HCT116 (cell line): Measurements from ENCODE around the gene WSCD1. TPM values are rescaled to one million over a fixed set of nuclear protein-coding genes. Genes with fewer than 3 reads are reported as not detected.

Source experiments
- ATAC-seq: fragments of 200-7000 bp; cut with Tn5 transposase; 2 replicates; pipeline ENCODE4 v1.9.1; 2020; ENCODE audit warnings: mild to moderate bottlenecking, moderate library complexity
- BruUV-seq: library from RNA; stranded (reverse); fragments of 400-500 nt; replicated peaks from 2 replicates; lab custom pipeline; 2021; lab: Mats Ljungman, UMichigan
- CTCF ChIA-PET: fragments of 300-600 bp; sonication (Branson Sonifier 250); formaldehyde crosslinking; loops from one replicate; lab custom pipeline; 2021; ENCODE audit warnings: antibody characterized with exemption; lab: Charles Lee
- POLR2A ChIA-PET: fragments of 300-600, 350-600 bp; sonication (Branson Sonifier 250); formaldehyde crosslinking; loops from one replicate; lab custom pipeline; 2021; ENCODE audit warnings: antibody characterized with exemption; lab: Charles Lee
- RAD21 ChIA-PET, 2 experiments: fragments of 300-600 bp; sonication (Branson Sonifier 250); formaldehyde crosslinking; loops; one replicate each; lab custom pipeline; 2023; ENCODE audit warnings: low total read pairs in 2 of 2; ENCODE audit not compliant: uncharacterized antibody in 2 of 2, unreplicated experiment in 2 of 2, low non-redundant PET in 1 of 2; lab: Charles Lee
- DNase-seq: peaks from one replicate; pipeline ENCODE4 v3.0.0-alpha.2; 2010; ENCODE audit warnings: low read depth, low spot score
- H2AFZ ChIP-seq: fragments of 200-600 bp; shearing (Covaris generic), sonication (generic); 2 replicates; pipeline ENCODE4 v1.6.1; 2017; ENCODE audit warnings: low read depth, mixed run types, mixed read lengths, antibody characterized with exemption, low read length; ENCODE audit not compliant: poor library complexity, severe bottlenecking
- H3K27ac ChIP-seq: 2 replicates; pipeline ENCODE4 v1.5.1; 2012; ENCODE audit warnings: low read depth, low read length
- H3K27me3 ChIP-seq: fragments of 200-600 bp; sonication (generic); 2 replicates; pipeline ENCODE4 v1.6.1; 2016; ENCODE audit warnings: mixed run types, low read length, mixed read lengths; ENCODE audit not compliant: insufficient read depth
- H3K36me3 ChIP-seq, 2 experiments: fragments of 200-500 bp in 1 of 2; fragments of 200-600 bp in 1 of 2; sonication (Bioruptor generic) in 1 of 2; sonication (generic) in 1 of 2; 2 replicates each; pipeline versions ENCODE4 v1.5.1 to v1.6.1; 2014 to 2016; ENCODE audit warnings: low read length in 2 of 2, inconsistent platforms in 1 of 2, mixed read lengths in 1 of 2, mixed run types in 1 of 2; ENCODE audit not compliant: insufficient read depth in 2 of 2, control insufficient read depth in 1 of 2
- H3K4me1 ChIP-seq, 2 experiments: fragments of 200-600 bp in 1 of 2; sonication (generic) in 1 of 2; 2 replicates each; pipeline versions ENCODE4 v1.5.1 to v1.6.1; 2012 to 2017; ENCODE audit warnings: low read length in 2 of 2, inconsistent platforms in 1 of 2, mild to moderate bottlenecking in 1 of 2, mixed read lengths in 1 of 2, mixed run types in 1 of 2, moderate library complexity in 1 of 2; ENCODE audit not compliant: insufficient read depth in 2 of 2, control insufficient read depth in 1 of 2
- H3K4me2 ChIP-seq: fragments of 200-600 bp; sonication (generic); 2 replicates; pipeline ENCODE4 v1.6.1; 2017; ENCODE audit warnings: mixed run types, low read length, mixed read lengths
- H3K4me3 ChIP-seq, 2 experiments: fragments of 200-600 bp in 1 of 2; sonication (generic) in 1 of 2; replicated peaks in 1 of 2; 2 replicates each; pipeline ENCODE4 v1.5.1; 2011 to 2016; ENCODE audit warnings: low read length in 2 of 2, control low read depth in 1 of 2, low read depth in 1 of 2, mild to moderate bottlenecking in 1 of 2, mixed read lengths in 1 of 2, mixed run types in 1 of 2
- H3K79me2 ChIP-seq: fragments of 200-600 bp; sonication (generic); 2 replicates; pipeline ENCODE4 v1.6.1; 2017; ENCODE audit warnings: mild to moderate bottlenecking, mixed run types, low read length, moderate library complexity, mixed read lengths; ENCODE audit not compliant: insufficient read depth
- H3K9ac ChIP-seq: fragments of 200-600 bp; sonication (generic); 2 replicates; pipeline ENCODE4 v1.6.1; 2016; ENCODE audit warnings: low read length, mixed read lengths
- H3K9me2 ChIP-seq: fragments of 200-600 bp; sonication (generic), shearing (Covaris generic); 2 replicates; pipeline ENCODE4 v1.6.1; 2017; ENCODE audit warnings: mixed run types, mild to moderate bottlenecking, moderate library complexity; ENCODE audit not compliant: insufficient read depth
- H3K9me3 ChIP-seq, 2 experiments: fragments of 200-500 bp in 1 of 2; fragments of 200-600 bp in 1 of 2; sonication (Bioruptor generic) in 1 of 2; sonication (generic) in 1 of 2; 2 replicates each; pipeline ENCODE4 v1.6.1; 2014 to 2017; ENCODE audit warnings: low read length in 2 of 2, mixed read lengths in 2 of 2, inconsistent platforms in 1 of 2, low read depth in 1 of 2, mild to moderate bottlenecking in 1 of 2, mixed run types in 1 of 2, moderate library complexity in 1 of 2; ENCODE audit not compliant: control insufficient read depth in 1 of 2, insufficient read depth in 1 of 2
- H4K20me1 ChIP-seq: fragments of 200-600 bp; sonication (generic), shearing (Covaris generic); 2 replicates; pipeline ENCODE4 v1.6.1; 2017; ENCODE audit warnings: mixed run types, mild to moderate bottlenecking, moderate library complexity; ENCODE audit not compliant: insufficient read depth
- EZH2 ChIP-seq: fragments of 200-600 bp; sonication (generic); IDR thresholded peaks from 2 replicates; pipeline ENCODE4 v1.6.1; 2017; ENCODE audit warnings: antibody characterized with exemption, mixed run types
- EZH2phosphoT487 ChIP-seq: fragments of 200-600 bp; IDR thresholded peaks from 2 replicates; pipeline ENCODE4 v1.6.1; 2018; ENCODE audit warnings: antibody characterized with exemption, borderline replicate concordance
- FOSL1 ChIP-seq: IDR thresholded peaks from 2 replicates; pipeline ENCODE4 v1.6.1; 2012; ENCODE audit warnings: low read depth
- MAX ChIP-seq: IDR thresholded peaks from 2 replicates; pipeline ENCODE4 v1.6.1; 2012
- POLR2A ChIP-seq: IDR thresholded peaks from 2 replicates; pipeline ENCODE4 v1.7.0; 2011; ENCODE audit warnings: borderline replicate concordance; ENCODE audit not compliant: insufficient read depth, insufficient read length; ENCODE audit errors: extremely low read depth
- POLR2AphosphoS5 ChIP-seq: IDR thresholded peaks from 2 replicates; pipeline ENCODE4 v1.6.1; 2011; ENCODE audit warnings: mild to moderate bottlenecking, low read depth, low read length, moderate library complexity
- RAD21 ChIP-seq: IDR thresholded peaks from 2 replicates; pipeline ENCODE4 v1.6.1; 2012; ENCODE audit warnings: low read depth, mild to moderate bottlenecking
- SIN3A ChIP-seq: IDR thresholded peaks from 2 replicates; pipeline ENCODE4 v1.6.1; 2012; ENCODE audit warnings: low read depth
- SP1 ChIP-seq: IDR thresholded peaks from 2 replicates; pipeline ENCODE4 v1.6.1; 2012; ENCODE audit warnings: low read depth
- TCF7L2 ChIP-seq: IDR thresholded peaks from 2 replicates; pipeline ENCODE4 v1.7.0; 2011; ENCODE audit warnings: borderline replicate concordance, inconsistent platforms; ENCODE audit not compliant: insufficient read depth, insufficient read length; ENCODE audit errors: extremely low read depth
- YY1 ChIP-seq: IDR thresholded peaks from 2 replicates; pipeline ENCODE4 v1.6.1; 2011; ENCODE audit warnings: low read length, low read depth, moderate library complexity, mild to moderate bottlenecking; ENCODE audit not compliant: insufficient replicate concordance; ENCODE audit errors: extremely low read depth
- ZBTB33 ChIP-seq: IDR thresholded peaks from 2 replicates; pipeline ENCODE4 v1.6.1; 2011; ENCODE audit warnings: mild to moderate bottlenecking, low read length, moderate library complexity; ENCODE audit not compliant: insufficient replicate concordance; ENCODE audit errors: extremely low read depth
- ZFX ChIP-seq: fragments of 450-650 bp; IDR thresholded peaks from 2 replicates; pipeline ENCODE4 v1.6.1; 2017
- ZNF274 ChIP-seq: fragments of 200-500 bp; sonication (Bioruptor generic); IDR thresholded peaks from 2 replicates; pipeline ENCODE4 v1.6.1; 2014; ENCODE audit warnings: mild to moderate bottlenecking, low read depth, low read length, inconsistent platforms
- intact Hi-C: fragments of 100-400 bp; cut with micrococcal nuclease; formaldehyde crosslinking; loops from 2 replicates; pipeline ENCODE4 v1.10.0; 2022
- total RNA-seq: library from RNA; stranded (reverse); gene quantifications from one replicate; pipeline ENCODE4 v1.2.1, GENCODE V29; 2021; ENCODE audit not compliant: unreplicated experiment

The WSCD1 gene
- total RNA-seq, 1 experiment from 2014 or later = 0.15 TPM

- ATAC-seq (no peak), DNase-seq (no peak)
- Histone ChIP-seq H3K36me3 (no peaks in the 10 kb centered on the region), H3K27me3 (peaks cover 32% of the 10 kb centered on the region), H3K9me3 (no peaks in the 10 kb centered on the region), H3K4me3 (no peak overlapping the region), H3K4me1 (peaks cover under 1 to 2% of the 10 kb centered on the region in 2 experiments; a peak in 3 of 4 replicates), H4K20me1 (no peaks in the 10 kb centered on the region), H3K27ac (no peak overlapping the region), H3K9ac (no peak overlapping the region), H3K4me2 (no peak overlapping the region), H3K9me2 (no peaks in the 10 kb centered on the region), H3K79me2 (no peaks in the 10 kb centered on the region), H2AFZ (no peak overlapping the region)
- no TSS peak for BruUV-seq
- intact Hi-C loops = no loop called here
- RAD21 ChIA-PET = no interaction called here
- TF ChIP-seq ZBTB33 = no peak
- POLR2A ChIA-PET = no interaction called here
- CTCF ChIA-PET = no interaction called here
Measured at GRCh38 chr17:6056104-6056503, 14.1 kb upstream of the WSCD1 start.

GRCh38 chr17:6057562-6057961 lies 12.6 kb upstream of the WSCD1 start:
- Histone ChIP-seq H3K9ac (no peak overlapping the region), H3K9me2 (no peaks in the 10 kb centered on the region), H3K27ac (no peak overlapping the region), H3K36me3 (no peaks in the 10 kb centered on the region), H3K4me2 (no peak overlapping the region), H4K20me1 (no peaks in the 10 kb centered on the region), H3K9me3 (no peaks in the 10 kb centered on the region), H3K4me3 (no peak overlapping the region), H3K4me1 (peaks cover 5 to 9% of the 10 kb centered on the region in 2 experiments), H2AFZ (no peak overlapping the region), H3K27me3 (peaks cover 35% of the 10 kb centered on the region), H3K79me2 (no peaks in the 10 kb centered on the region)
- TF ChIP-seq RAD21 = no peak
- TF ChIP-seq ZNF274 = no peak
- TF ChIP-seq YY1 = no peak
- no peak for TF ChIP-seq SP1
- TF ChIP-seq MAX = no peak
- TF ChIP-seq EZH2phosphoT487 = no peak
- TF ChIP-seq EZH2 = no peak
- TF ChIP-seq POLR2AphosphoS5 = no peak
- no peak for TF ChIP-seq FOSL1
- TF ChIP-seq POLR2A = no peak
- no peak for TF ChIP-seq ZFX
- no peak for TF ChIP-seq SIN3A
- TF ChIP-seq TCF7L2 = no peak
- ChIA-PET POLR2A (no interaction called here), RAD21 (no interaction called here), CTCF (interaction anchor here (1.0 kb wide), 1 partner anchor 12 kb away, joined by 3 read pairs; no protein-coding TSS in a partner anchor)
- DNase-seq = no peak
- no TSS peak for BruUV-seq
- intact Hi-C loops = no loop called here
- ATAC-seq = no peak
